ENCODE data around the gene SYNRG.

SYNRG gene

DNA sequence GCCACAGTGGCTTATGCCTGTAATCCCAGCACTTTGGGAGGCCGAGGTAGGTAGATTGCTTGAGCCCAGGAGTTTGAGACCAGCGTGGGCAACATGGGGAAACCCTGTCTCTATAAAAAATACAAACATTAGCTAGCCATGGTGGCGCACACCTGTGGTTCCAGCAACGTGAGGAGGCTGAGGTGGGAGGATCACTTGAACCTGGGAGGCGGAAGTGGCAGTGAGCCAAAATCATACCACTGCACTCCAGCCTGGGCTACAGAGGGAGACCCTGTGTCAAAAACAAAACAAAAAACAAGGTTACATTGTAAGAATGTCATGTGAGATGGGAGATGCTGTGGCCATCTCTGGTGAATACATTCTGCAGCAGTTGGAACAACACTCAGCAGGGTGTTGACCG, 106.1 kb downstream of the SYNRG start:
- DNase-seq (ENCODE audit: low read depth, low spot score): no peak

DNA sequence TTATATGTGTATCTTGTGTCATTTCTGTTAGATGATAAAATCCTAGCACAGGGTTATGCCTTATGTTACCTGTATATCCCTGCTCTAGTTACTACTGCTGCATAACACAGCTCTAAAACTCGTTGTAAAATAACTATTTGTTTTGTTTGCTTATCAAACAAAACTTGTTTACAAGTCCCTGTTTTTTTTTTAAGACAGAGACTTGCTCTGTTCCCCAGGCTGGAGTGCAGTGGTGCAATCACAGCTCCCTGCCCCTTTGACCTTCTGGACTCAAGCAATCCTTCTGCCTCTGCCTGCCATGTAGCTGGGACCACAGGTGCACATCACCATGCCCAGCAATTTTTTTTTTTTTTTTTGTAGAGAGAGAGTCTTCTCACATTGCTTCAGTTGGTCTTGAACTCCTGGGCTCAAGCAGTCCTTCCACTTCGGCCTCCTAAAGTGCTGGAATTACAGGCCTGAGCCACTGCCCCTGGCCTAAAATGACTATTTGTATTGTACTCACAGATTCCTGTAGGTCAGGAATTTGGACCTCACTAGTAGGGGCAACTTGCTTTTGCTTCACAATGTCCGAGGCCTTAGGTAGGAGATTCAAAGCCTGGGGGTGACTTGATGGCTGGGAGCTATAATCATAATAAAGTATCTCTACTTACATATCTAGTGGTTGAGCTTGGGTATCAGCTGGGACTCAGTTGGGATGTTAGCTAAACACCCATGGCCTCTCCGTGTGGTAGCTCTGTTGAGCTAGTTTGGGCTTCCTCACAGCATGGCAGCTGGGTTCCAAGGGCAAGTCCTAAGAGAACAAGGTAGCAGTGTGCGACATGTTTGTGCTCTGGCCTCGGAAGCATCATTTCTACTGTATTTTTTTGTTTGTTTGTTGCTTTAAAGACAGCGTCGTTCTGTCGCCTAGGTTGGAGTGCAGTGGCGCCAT, 106.9 kb downstream of the SYNRG start:
- DNase-seq (ENCODE audit: low read depth, low spot score): no peak

DNA sequence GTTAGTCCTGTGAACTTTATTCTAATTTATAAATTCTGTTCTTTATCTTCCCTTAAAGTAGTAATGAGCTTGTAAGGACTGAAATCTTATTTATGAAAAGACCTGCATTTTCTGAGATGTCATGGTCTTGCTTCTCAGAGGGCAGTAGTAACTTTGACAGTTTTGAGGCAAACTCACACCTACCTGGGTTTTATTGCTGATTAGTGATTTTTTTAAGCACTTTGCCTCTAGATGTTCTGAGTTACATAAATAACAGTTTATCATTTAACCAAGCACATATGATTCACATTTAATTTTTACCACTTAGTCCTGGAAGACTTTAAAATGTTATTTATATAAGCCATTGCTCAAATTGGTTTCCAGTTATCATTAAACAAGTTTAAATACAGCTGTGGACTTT, 108.8 kb downstream of the SYNRG start:
- DNase-seq (ENCODE audit: low read depth, low spot score): no peak

DNA sequence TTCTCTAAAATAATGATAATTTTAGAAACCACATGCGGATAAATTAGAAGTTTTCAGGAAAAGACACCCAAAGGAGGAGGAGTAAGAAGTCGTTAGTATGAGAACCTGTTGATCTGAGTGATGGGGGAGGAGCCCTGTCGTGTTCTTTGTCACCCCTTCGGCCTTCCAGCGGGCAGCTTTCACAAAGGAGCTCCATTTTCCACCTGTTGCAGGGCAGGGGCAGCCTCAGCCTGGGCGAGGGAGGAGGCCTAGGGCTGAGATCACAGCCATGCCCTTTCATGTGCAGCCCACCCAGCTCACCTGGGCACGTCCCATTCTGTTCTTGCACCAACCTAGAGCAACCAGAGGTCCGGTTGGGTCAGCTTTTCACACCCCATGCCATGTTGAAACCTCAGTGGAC, 114.2 kb downstream of the SYNRG start:
- DNase-seq (ENCODE audit: low read depth, low spot score): no peak

DNA sequence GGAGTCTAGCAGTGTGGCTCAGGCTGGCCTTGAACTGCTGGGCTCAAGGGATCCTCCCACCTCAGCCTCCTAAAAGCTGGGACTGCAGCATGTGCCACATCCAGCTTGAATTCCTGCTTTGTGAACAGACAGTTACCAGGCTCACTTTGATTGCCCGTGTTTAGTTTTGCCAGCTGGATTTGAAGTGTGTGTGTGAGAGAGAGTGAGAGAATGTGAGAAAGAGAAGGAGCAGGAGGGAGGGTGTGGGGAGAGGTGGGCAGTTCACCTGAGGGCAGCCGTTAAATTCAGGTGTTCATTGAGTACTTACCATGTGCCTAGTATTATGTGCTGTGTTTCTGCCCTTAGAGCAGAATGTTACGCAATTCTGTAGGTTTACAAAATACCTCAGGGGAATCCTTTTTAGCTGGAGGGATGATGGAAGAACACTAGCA, 114.8 kb downstream of the SYNRG start:
- DNase-seq (ENCODE audit: low read depth, low spot score): no peak

DNA sequence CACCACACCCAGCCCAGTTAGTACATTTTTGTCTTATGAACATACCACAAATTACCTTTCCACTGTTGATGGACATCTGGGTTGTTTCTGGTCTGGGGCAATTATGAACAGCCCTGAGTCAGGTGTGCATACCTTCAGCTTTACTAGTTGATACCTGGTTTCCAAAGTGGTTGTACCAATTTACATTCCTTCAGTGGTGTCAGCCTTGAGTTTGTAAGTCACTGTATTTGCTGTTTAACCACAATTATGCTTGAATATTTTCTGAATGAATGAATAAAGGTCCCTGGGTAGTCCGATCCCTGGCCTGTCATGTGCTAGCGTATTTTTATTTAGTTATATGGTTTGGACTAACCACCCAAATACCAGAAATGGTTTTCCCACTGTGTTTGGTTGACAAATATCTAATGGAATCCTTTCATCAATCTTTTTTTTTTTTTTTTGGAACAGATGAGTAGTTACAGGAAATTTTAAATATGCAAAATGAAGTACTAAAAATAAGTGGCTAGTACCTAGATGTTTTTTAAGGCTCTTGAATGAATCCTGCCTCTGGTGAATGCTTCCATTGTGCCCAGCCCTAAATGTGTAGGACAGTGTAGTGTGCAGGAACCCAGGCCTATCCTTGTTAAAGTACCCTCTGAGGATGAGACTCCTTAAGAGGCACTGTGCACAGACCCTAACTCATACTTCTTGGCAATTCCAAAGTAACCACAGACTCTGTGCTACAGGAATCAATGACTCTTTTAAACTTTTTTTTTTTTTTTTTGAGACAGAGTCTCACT, 115.8 kb downstream of the SYNRG start:
- DNase-seq (ENCODE audit: low read depth, low spot score): no peak

DNA sequence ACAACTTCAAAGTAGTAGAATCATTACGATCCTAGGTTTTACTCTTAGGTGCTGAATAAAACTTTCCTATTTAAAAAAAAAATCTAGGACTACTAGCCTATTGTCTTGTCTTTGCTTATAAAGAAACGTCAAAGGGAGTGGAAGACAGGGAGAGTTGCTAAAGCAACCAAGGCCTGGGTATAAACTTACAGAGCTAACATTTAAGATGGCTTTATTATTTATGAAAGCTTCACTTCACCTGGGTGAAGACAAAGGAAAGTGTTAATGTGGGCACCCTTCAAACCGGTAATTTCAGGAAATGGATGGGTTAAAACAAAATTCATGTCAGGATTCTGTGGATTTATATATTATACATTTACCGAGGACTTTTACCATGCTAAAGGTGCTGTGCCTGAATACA, 117.1 kb downstream of the SYNRG start:
- DNase-seq (ENCODE audit: low read depth, low spot score): no peak

DNA sequence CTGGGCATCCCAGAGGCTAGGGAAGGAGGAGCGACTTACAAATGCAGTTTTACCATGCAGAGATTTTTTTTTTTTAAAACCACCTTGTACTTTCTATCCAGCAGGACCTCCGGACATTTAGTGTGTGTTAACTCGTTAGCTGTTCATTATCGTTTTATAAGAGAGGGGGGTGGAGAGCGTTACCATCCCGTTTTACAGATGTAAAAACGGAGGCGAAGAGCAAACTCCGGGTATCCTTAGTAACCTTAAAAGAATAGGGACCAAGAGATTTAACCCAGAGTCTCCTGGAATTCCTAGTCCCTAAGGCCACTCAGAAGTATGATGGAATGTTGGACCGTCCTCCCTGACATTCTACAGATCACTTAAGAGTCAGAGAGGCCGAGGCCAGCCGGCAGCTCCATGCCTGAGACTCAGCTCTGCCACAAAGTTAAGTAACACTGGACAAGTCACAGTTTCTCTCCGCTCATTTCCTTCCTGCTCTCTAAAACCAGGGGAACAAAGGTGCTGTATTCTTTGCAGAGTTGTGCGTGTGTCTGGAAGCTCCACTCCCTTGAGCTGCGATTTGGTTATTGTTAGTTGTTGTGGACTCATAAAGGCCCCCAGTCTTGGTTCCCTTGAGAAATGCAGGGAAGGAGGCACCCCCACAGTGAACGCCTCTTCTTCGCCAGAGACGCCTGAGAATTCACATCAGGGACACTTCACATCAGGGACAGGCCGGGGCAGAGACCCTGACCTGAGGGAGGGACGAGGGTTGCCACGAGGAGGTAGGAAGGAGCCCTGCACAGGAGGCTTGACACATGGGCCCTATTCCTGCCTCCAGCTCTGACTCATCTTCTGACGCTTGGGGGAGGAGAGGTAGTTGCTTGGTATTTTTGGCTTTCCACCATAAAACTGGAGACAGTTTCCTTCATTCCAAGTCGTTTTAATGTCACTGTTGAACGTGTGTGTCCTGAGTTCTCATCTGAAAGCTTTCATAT, 118.3 kb downstream of the SYNRG start:
- DNase-seq (ENCODE audit: low read depth, low spot score): no peak

DNA sequence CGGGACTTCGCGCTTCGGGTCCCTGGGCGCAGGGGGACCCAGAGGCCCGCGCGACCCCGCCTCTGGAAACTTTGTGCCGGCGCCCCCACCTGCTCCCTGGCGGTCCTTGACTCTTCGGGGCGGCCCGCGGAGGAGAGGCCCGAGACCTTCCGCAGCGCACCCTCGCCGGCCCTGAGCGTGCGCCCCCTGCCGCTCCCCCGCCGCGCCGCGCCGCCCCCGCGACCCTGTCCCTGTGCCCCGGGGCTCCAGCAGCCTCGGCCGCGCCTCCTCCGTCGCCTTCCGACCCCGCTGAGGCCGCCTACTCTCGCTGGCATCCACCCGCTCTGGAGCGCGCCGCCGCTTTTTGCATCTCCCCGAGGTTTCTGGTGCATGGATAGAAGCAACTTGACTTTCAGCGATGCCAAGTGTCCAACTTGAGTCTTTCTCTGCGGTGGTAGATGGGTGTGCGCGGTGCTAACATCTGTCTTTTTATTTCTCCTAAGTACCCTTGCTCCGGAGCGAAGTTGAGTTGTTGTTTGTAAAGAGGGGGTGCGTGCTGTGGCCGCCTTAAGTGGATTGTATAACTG, 119.1 kb downstream of the SYNRG start:
- DNase-seq (ENCODE audit: low read depth, low spot score): no peak

DNA sequence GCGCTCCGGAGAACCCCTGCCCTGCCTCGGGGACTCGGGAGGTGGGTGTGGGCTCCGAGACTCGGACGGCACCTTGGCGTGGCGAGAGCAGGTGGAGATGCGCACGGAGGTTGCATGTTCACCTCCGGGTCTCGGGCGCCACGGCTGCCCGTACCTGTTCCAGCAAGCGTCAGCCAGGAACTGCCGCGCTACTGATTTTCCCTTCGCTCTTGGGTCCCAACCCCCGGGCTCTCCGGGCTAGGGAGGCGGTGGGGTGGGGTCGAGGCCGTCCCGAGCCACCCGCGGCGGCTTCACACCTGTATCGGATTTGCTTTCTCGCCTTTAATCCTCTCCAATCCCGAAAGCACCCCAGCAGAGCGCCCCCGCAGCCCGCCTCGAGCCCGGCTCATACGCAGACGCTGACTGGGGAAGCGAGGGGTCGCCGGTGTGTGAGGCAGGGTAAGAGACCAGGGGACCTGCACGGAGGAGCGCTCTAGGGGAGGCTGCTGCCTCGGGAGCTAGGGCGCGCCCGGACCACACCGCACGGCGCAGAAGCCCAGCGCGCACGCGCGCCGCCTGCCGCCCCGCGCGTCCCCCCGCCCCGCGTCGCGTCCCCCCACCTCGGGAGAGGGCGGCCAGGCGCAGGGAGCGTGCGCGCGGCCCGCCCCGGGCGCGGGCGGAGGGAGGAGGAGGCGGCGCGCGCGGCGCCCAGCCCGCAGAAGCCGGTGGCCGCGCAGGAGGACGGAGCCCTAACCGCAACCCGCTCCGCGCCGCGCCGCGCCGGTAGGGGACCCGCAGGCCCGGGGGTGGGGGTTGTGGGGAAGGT, 119.8 kb downstream of the SYNRG start, which contains the start of gene DUSP14:
Gene DUSP14 (plus strand): TSS at position 695 of the 805 bp plus-strand sequence. CDS start 22,382 bp downstream, outside the sequence.
- DNase-seq (ENCODE audit: low read depth, low spot score): peak; percentile 54

DNA sequence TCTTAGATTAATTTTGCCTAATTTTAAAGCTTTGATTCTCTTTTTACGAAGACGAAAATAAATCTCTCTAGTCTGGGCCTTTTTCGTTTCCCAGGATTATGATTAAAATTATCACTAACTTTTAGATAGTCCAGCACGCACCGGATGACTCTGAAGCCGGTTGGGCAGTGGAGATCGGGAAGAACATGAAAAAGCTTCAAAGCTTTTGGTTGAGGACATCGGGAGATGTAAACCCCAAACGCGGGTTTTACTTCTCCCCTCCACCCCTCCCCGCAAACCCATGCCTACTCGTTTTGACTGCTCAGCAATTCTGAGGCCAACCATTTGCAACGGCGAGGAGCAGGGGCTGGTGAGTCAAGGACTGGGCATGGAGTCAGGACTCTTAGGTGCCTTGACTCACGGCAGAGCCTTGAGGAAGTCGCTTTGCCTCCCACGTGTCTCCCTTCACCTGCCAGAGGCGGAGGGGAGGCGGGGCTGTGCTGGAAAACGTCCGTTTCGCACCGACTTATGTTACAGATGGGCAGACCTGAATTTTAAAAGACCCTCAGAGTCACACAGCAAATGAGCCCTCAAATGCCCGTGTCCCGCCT, 120.5 kb downstream of the SYNRG start:
- no peak for DNase-seq (ENCODE audit: low read depth, low spot score)

DNA sequence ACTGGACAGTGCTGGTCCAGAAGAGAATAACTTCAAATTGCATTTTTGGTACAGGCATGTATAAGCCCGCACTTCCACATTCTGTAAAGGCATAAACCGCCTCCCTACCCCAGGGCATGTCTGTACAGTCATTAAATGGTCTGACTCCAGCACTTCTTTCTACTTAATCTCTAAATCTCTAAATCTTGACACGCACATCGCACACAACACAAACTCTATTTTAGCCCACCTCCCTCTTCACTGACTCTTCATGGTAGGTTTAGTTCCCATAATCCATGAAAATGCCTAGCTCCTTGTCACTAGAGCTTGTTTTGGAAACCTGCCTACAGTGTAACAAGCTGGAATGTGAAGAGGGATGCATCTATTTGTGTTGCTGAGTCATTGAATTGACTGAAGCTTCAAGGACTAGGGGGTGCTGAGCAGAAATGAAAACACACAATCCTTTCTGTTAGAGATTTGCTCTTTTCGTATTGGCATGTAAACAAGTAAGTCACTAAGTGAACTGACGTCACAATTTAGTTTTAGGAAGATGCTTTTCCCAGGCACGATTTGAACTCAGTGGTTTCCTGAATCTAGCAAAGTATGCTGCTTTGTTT, 121.1 kb downstream of the SYNRG start:
- DNase-seq (ENCODE audit: low read depth, low spot score): peak; percentile 85

DNA sequence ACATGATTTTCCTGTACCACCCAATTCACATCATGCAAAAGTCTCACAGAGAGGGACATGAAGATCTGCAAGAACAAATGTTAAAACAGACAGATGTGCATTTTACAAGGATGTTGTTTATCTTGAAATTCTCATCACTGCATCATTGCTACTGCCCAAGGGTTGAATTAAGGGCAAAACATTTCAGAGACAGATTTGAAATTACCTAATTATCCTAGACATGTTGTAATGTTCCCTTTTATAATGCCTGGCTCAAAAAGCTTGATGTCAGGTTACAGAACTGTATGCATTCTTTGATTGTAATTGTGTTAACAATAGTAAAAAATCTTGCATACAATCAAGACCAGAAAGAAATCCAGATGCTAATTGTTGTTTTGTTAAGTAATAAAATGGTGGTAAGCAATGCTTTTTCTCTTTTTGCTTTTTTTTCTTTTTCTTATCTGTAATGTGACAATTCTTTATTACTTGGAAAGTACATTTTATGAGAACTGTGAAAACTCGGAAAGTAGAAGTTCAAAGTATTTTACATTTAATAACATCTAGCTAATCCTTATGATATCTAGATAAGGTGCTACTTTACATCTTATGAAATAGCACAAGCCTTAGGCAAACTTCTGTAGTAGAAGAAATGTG, 123.2 kb downstream of the SYNRG start:
- no peak for DNase-seq (ENCODE audit: low read depth, low spot score)

DNA sequence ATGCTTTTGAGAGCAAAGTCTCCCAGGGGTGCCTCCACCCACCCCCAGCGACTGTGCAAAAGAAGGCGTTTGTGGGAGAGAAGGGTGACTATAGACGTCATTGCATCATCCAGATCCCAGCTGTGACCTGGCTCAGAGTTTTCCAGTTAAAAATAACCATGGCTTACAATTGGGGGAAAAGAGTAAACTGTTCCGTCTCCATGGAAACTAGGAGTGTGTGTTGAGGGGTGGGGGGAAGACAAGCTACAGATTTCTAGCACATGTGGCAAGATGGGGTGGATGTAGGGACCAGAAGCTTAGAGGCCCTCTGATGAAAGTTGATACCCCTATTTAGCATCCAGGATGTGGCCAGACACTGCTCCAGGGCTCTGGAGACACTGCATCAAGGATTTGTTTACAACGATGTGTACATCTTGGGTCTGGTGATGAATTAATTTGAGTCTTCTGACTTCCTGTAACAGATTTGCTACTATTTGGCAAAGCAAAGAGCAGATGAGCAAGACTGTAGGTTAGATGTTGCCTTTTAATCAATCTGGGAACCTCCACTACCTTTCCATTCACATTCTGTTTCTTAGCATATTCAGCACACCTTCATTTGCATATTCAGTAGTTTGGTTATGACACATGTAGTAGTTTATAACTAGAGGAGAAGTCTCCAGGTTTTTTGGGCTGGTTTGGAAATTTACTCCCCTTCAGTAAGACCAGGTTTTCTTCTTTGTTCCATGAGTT, 125.7 kb downstream of the SYNRG start:
- DNase-seq (ENCODE audit: low read depth, low spot score): no peak

DNA sequence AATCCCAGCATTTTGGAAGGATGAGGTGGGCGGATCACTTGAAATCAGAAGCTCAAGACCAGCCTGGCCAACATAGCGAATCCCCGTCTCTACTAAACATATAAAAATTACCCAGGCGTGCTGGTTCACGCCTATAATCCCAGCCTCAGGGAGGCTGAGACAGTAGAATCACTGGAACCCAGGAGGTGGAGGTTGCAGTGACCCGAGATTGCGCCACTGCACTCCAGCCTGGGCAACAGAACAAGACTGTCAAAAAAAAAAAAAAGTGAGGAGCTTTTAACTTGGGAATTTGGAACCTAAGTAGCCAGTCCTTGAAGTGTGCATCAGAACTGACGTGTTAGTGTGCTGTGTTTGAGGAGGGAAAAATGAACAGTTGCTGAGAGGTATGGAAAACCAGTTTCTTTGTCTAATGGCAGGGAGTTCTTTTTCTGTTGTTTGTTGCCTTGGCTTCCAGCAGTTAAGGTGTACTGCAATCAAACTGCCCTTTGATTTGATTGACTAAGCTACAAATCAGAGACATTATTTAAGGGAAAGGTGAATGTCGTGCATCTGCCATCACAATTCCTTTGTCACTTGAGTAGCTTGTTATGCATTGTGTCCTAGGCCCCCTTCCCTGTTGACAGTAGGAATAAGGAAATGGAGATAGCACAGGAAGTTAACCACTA, 128.1 kb downstream of the SYNRG start:
- no peak for DNase-seq (ENCODE audit: low read depth, low spot score)

DNA sequence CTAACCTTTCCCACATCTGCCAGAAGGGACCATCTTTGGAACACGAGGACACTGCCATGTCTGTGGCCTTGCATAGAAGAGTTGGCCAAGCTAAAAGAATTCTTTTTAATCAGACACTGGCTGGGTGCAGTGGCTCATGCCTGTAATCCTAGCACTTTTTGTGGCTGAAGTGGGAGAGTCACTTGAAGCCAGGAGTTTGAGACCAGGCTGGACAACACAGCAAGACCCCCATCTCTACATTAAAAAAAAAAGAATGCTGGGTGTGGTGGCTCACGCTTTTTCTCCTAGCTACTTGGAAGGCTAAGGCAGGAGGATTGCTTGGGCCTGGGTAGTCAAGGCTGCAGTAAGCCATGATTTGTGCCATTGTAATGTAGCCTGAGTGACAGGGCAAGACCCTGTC, 128.8 kb downstream of the SYNRG start:
- no peak for DNase-seq (ENCODE audit: low read depth, low spot score)

DNA sequence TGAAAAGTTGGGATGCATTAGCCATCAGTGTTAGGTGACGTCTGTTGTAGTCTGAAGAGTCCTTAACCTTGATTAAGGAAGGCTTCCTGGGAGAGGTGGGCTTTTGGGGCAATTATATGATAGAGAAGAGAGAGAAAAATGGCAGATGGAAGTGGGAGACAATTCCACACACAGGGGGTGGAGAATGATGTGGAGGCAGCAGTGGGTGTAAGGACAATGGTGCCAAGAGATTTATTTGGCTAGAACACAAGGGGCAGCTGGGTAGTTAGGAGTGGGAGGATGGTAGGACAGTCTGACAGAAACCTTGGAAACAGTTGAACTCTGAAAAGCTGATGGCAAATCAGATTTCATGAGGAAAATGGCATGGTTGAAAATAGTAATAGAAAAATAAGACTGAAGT, 130.2 kb downstream of the SYNRG start:
- DNase-seq (ENCODE audit: low read depth, low spot score): no peak

DNA sequence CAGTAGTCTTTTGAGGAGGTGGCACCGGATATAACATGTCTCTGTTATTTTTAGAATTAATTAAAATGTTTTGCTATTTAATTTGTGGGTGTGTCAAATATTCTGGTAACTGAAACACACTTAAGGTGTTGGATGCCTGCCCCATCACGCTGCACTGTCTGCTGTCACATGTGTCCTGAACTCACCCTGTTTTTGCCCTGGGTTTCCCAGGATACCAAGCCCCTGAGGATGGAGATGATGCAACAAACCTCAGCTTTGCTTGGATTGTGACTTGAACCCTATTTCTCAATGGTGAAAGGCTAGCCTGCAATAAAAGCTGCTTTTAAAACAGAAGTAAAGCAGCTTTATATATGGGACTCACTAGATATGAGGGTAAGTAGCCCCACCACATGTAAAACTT, 131.0 kb downstream of the SYNRG start:
- DNase-seq (ENCODE audit: low read depth, low spot score): no peak
